HG03521 (cell line): ENCODE results near the gene SNX19.

Source experiments
- ATAC-seq: cut with Tn5 transposase; IDR thresholded peaks from one replicate; pipeline ENCODE4 v1.9.1; 2021; ENCODE audit warnings: mild to moderate bottlenecking, moderate library complexity; ENCODE audit not compliant: unreplicated experiment

Gene SNX19

DNA sequence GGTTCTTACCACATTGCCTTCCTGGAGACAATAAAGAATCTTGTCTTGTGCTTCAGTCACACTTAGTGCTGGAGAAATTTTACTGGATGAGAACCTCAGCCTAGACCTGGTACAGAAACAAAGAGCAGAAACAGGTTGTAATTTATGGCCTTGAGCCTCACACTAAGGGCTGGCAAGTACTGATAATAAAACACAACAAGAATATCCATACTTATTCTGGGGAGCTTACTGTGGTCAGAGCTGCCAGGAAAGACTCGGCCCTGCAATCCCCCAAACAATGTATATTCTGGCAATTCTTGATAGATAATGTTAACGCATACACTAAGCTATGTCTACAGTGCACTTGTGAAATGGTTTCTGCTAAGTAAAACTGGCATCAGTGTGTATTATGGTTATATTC, 9.7 kb downstream of the SNX19 start:
- no peak for ATAC-seq

GRCh38 chr11:130905512-130905911, 10.8 kb downstream of the SNX19 start:
- ATAC-seq = no peak

GRCh38 chr11:130904380-130904779, 11.9 kb downstream of the SNX19 start:
- no peak for ATAC-seq

DNA sequence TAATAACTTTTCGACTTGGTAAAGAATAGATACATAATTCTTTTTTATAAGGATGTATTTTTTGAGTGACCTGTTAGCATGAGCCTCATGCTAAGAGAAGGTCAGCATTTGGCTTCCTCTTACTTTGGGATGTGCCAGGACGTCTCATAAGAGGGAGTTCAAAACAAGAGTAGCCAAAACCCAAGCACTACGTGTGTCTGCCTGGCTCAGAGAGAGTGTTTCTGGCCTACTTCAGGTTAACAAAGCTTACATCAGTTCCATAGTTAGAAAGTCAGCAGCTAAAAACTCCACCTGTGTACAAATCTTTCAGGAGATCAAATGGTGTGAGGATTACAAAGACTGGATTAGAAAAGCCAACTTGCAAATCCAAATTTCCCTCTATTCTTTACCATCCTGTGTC, 13.9 kb downstream of the SNX19 start:
- ATAC-seq = no peak

DNA sequence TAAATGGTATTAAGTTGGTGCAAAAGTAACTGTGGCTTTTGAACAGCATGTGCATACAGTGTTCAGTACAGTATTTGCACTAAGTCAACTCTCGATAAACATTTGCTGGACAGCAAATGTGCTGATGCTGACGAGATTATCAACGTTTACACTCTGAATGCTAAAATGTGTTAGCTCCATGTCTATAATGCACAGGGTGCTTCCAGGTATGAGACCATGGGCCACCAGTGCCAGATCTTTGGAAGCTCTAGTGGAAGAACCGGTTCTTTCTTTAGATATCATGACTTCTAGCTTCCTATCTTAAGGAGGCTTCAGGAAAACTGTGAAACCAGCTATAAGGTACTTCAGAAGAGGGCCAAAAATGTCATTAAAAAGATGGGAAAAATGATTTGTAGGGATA, 17.2 kb downstream of the SNX19 start:
- no peak for ATAC-seq

DNA sequence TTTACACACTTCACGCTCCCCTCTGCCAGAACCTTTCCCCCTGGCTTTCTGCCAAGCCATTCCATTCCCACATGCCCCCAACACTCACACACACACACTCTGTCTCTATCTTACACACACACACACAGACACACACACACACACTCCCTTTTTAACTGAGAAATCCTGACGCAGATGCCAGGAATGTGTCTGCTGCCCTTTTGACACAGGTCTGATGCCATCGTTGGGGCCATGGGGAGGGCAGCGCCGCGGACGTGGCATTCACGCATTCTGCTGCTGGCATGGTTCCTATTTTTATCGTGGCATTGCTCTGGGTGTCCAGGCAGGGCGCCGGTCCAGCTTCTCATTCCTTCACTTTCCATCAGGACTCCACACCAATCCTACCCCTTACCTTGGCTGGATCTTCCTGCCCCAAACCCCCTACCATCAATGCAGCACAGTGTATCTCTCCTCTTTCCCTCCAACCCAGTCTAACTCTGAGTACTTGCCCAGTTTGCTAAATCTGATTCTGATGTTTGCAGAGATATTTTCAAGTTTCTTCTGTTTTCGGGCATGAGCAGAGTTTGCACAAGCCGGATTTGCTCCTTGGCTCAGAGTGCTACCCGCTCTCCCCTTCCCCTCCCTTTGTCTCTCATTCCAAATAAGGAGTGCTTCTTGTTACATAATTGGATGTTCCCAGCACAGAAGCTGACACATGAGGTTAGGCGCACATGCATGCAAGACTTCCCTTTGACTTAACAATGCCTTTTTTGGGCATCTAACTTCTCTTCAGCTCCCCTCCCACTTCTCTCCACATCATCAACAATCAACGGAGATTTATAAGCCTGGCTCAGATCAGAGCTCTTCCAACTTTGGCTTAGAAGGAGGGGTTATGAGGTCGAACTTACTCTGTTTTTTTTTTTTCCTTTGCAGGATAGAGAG, 18.8 kb downstream of the SNX19 start:
- no peak for ATAC-seq

DNA sequence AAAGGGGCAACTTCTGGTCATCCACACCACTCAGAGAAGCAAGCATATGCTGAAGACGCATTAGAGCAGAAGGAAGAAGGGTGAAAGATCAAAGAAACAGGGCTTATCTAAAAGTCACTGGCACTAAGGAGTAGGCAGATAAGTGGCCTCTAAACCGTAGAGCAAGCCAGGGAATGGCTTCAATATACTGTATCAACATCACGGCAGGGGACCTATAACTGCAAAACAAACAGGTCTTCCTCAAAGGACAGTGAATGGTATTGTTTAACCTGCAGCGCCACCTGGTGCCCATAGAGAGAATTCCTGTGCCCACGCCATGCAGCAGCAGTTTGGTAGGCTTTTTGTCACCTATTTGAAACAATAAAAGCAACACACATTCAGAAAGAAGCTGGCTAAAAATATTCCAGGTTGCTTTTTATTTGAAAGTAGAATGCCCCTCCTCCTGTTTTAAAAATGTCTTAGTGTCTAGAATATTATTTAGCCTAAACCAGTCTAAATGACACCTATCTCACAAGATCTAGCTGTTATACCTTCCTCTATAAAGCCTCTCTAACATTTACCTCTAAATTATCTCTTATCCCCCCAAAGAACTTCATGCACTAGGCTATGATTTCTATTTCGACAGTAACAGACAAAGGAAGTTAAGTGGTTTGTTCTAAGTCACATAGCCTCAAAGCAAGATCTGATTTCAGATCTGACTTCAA, 21.8 kb downstream of the SNX19 start:
- ATAC-seq = peak; percentile 97

DNA sequence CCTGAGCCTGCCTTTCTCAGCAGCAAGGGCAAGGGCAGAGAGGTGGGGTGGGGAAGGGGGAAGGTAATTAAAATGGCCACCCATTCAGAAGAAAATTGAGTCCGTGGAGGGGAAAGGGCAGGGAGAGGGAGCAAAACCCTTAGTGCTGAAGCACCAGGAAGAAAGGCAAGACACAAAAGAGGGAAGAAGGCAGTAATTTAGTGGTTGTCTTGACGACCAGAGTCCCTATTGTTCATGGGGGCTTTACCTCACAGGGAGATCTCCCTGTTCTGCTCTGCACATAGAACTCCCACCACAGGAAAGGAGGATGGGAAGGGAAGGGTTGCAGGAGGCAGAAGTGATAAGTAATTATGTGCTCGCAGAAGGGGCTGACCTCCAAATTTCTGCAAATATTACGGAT, 23.4 kb downstream of the SNX19 start:
- no peak for ATAC-seq

DNA sequence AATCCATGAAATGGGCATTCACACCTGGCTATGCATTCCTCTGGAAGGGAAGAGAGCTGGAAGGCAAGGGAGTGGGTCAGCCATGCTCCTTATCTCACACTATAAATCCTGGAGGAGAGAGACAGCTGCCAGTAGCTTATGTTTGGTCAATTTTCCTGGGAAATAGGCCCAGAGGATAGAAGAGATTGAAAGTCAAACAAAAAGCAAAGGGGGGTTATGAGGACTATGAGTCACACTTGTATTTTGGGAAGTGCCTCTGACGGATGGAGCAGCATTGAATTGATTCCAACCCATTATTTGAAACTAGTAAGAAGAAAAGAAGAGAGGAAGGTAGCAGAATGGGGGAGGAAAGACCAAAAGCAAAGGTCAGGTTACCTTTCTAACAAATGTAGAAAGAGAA, 25.0 kb downstream of the SNX19 start:
- ATAC-seq = no peak

- no peak for ATAC-seq
Observed at GRCh38 chr11:130890039-130890745, 26.1 kb downstream of the SNX19 start.

DNA sequence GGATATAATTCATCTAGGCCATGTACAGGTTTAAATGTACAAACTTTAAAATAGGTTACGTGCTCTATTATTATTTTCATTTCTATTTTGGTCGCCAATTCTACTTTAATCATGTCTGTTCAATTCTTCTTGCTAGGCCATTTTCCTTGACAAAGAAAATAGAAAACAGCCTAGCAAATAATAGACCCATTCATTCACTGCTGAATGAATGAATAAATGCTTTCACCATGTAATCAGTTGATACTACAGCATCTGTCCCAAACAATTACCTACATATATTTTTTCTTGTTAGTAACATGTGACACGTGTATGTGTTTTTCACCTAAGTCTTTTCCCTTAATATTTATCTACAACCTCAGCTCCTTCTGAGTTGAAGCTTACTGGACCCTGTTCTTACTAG, 27.5 kb downstream of the SNX19 start:
- no peak for ATAC-seq

GRCh38 chr11:130886704-130887103, 29.6 kb downstream of the SNX19 start:
- no peak for ATAC-seq

DNA sequence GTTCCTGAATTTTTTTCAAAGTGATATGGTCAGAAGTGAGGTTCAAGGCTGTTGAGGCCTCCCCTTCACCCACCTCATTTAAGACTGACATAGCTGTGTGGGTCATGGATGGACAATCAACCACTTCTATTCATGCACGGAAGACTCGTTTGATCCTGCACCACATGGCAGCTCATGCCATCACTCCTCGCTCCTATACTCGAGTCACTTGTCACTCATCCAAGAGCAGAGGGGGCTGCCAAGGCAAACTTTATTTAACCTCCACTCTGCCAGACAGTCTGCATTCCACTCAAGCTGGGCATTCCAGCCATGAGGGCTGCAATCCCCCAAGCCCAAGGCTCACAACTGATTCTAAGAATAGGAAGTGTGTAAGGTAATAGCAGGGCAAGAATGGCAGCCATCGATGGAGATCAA, 34.1 kb downstream of the SNX19 start:
- no peak for ATAC-seq

DNA sequence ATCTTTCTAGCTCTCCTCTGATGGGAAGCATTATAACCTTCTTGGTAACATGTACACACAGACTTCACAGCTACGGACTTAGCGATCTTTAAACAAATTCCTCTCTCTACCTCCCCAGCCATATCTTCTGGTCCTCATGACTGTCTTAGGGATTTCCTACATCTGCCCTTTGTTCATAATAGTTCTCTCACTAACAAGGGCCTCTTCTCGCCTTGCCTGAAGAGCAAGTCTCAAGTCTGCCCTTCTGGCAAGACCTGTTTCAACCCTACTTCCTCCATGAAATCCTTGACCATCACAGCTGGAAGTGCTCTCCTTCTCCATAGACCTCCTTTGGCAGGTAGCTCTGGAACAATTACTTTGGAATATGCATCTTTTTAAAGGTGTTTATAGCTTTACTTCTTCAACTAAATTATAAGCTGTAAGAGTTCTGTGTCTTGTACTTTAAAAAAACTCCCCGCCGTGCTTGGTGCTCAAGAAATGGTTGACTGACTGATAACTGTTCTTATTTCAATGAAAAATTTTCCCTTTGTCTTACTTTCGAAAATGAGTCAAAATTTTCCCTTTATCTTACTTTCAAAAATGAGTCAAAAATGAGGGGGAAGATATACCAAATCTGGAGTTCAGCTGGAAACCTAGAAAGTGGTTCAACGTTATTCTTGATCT, 34.7 kb downstream of the SNX19 start:
- ATAC-seq = no peak

DNA sequence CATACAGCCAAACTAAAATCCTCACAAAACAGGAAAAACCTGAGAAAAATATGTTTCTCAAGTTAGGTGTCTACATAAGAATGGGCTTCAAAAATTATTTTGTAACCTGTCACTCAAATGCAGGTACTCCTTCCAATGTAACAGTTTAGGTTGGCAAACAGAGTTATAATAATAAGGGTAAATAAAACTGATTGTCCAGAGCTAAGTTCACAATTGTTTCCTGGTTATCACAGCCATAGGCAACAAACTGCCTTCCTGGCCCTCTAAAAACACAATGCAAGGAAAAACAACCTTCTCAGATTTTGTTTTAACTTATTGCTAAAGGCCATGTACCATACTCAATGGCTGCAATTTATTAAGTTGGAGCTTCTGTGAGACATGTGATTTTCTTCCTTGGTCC, 36.4 kb downstream of the SNX19 start:
- ATAC-seq = no peak

GRCh38 chr11:130876931-130877915, 39.1 kb downstream of the SNX19 start:
- no peak for ATAC-seq

- ATAC-seq = no peak
Observed at GRCh38 chr11:130876100-130876499, 40.2 kb downstream of the SNX19 start.

DNA sequence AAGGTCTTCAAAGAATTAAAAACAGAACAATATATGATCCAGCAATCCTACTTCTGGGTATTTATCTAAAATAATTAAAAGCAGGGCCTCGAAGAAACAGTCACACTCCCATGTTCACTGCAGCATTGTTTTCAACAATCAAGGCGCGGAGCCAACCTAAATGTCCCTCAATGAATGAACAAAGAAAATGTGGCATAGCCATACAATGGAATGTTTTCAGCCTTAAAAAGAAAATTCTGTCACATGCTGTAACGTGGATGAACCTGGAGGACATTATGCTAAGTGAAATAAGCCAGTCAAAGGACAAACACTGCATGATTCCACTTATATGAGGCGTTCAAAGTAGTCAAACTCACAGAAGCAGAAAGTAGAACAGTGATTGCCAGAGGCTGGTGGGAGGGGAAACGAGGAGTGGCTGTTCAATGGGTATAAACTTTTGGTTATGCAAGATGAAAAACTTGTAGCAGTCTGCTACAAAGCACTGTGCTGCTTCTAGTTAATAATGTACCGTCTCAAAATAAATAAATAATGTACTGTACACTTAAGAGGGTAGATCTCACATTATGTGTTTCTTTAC, 41.2 kb downstream of the SNX19 start:
- ATAC-seq = no peak

DNA sequence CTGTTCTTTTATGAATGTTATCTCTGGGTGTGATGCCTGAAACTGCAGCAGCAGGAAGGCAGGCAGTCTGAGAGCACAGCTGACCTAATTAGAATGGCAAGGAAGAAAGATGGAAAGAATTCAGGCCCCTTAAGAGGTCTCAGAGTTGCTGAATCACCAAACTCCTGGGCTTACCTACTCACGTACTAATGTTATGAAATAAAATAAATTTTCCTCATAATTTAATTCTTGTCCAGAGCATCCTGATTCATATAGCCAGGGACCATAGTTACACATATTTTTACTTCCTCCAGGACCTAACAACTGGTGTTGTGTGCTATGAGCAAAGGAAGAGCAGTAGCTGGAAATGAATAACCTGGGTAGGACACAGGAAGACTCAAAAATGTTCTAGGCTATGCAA, 41.9 kb downstream of the SNX19 start:
- ATAC-seq = no peak

DNA sequence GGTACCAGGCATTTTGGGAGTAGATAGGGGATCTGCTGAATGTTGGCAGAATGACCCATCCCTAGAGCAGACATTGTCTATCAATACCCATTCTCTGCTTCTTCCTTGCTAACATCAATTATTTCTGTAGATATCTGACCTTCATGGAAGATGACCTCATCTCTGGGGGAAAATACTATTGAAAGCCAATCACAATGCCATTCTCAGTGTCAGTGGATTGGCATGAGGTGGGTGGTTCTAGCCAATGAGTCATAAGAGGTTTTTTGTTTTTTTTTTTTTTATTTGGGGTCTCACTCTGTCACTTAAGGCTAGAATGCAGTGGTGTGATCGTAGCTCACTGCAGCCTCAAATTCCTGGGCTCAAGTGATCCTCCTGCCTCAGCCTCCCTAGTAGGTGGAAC, 42.5 kb downstream of the SNX19 start:
- ATAC-seq = no peak
